ENCODE measurements around the gene L2HGDH.
"Not testable (repeated sequence)": the region's sequence is repeated elsewhere in the genome, so short reads cannot be mapped to it uniquely, and the experiment has no call there.

The L2HGDH gene

GRCh38 chr14:50311972-50312733 lies at the start of gene L2HGDH, which contains the start of gene DMAC2L:
L2HGDH (minus strand) TSS chr14:50312229; CDS start chr14:50312150, 79 bp downstream.
DMAC2L (plus strand) TSS chr14:50312324; CDS start chr14:50321488, 9,164 bp downstream.
- DNase-seq: peak; percentile 89 to 93

GRCh38 chr14:50360851-50361250 lies 48.8 kb upstream of the L2HGDH start:
- DNase-seq: no peak

GRCh38 chr14:50360093-50360492 lies 48.1 kb upstream of the L2HGDH start:
- no peak for DNase-seq

- no peak for DNase-seq
These were observed 47.6 kb upstream of the L2HGDH start for GRCh38 chr14:50359631-50360030.

GRCh38 chr14:50357753-50358395 lies 45.8 kb upstream of the L2HGDH start:
- DNase-seq: no peak

DNA sequence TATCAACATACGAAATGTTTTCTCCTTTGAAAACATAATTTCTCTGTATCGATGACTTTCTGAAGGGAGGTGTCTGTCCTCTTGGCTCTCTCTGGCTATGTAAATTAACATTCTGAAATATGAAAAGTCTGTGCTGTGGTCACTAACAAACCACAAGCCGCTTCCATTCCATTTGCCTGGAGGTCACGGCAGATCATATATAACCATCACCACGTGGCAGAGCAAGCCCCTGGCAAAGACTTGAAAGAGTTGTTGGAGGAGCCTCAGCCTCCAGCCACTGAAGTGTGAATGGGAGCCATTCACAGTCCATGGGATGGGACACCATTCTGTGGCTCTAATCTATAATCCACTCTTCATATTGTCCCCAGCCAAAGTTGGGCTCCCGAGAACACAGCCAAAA lies 45.1 kb upstream of the L2HGDH start:
- DNase-seq: no peak

DNA sequence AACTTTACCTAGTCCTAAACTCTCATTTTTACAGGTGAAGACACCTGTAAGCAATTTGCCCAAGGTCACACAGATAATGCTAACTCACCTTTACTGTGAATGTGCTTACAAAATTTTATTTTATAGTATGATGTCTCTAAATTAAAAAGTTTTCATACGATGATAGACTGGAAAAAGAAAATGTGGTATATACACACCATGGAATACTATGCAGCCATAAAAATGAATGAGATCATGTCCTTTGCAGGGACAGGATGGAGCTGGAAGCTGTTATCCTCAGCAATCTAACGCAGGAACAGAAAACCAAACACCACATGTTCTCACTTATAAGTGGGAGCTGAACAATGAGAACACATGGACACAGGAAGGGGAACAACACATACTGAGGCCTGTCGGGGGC lies 44.3 kb upstream of the L2HGDH start:
- DNase-seq: not testable (repeated sequence)

DNA sequence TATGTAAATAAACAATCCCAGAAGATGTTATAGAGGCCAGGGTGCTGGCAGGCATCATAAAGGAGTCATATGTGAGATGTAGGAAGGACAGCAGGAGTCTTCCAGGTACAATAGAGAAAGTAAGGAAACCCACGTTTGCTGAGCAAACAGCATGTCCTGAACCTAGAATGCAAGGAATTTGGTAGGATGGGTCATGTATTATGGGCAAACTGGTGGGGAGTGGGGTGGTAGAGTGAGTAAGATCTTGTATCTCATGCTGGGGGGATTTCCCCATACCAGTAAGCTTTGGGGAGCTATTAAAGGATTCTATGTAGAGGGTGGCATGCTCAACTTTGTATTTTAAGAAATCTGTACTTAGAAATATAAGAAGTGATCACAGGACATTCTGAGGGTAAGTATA lies 43.7 kb upstream of the L2HGDH start:
- DNase-seq: no peak

DNA sequence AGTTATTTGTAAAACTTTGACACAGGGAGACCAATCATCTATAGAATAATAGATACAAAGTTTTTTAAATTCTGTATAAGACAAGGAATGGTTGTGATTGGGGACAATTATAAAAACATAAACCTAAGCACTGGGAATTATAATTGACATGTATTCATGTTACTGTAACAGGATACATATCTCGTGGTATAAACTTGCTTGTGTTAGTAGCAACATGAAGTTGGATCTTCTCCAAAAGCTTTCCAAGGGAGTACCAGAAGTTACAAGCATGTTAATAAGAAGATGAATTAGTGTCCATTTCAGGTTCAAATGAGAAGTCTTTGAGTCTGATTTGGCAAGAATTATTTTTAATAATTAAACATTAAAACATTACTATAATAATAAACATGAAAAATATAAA lies 42.5 kb upstream of the L2HGDH start:
- no peak for DNase-seq

GRCh38 chr14:50353126-50353525 lies 41.1 kb upstream of the L2HGDH start:
- no peak for DNase-seq

- DNase-seq: no peak
These were observed 40.6 kb upstream of the L2HGDH start for GRCh38 chr14:50352584-50352983.

DNA sequence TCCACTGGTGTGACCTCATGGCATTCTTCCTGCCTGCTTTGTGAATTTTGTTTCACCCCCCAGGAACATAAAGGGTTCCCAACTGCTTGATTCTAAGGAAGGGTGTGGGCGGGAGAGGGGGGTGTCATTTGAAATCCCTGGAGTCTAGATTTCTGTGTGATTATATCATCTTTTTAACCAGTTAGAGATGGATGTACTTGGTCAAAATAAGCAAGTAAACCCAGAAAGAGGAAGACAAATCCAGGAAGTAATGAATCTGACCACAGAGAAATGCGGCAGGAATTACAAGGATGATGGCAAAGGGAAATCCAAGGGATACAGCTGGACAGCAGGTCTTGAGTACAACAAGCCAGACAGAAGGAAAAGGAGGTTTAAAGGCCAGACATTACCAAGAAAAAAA lies 38.9 kb upstream of the L2HGDH start:
- DNase-seq: peak; percentile 19 to 29

DNA sequence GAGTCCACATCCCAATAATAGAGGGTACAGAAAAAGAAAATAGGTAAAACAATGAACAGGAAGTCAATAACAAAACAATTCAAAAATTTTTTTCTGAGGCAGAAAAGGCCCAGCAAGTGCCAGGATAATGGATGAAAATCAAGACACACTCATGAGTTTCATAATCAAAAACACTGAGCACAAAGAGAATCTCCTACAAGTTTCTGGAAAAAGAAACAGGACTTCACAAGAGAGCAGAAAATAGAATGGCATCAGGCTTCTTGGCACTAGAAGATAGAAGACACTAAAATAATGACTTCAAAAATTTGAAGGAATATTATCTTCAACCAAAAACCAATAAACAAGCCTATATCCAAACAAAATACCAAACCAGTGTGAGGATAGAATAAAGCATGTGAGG lies 36.9 kb upstream of the L2HGDH start:
- DNase-seq: no peak

- DNase-seq: no peak
These were observed 35.5 kb upstream of the L2HGDH start for GRCh38 chr14:50347521-50347920.

- DNase-seq: no peak
These were observed 33.9 kb upstream of the L2HGDH start for GRCh38 chr14:50345846-50346422.

- DNase-seq: no peak
These were observed 33.0 kb upstream of the L2HGDH start for GRCh38 chr14:50344876-50345563.

GRCh38 chr14:50344116-50344775 lies 32.2 kb upstream of the L2HGDH start:
- DNase-seq: no peak

DNA sequence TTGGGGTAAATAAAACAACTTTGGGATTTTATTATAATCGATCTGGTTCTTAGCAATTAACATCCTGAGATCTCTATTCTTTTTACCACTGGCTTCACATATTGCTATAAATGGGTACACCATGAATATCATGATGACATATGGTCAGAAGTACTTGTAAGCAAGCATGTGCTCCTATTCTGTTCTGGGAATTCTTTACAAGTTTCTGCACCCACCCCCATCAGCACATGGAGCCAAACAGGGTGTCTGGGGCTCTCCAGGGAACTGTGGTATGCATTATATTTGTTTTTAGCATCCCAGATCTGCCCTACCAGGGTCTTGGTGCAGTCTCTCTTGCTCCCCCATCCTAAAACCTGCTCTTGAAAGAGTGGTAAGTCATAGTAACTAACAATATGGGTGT lies 31.4 kb upstream of the L2HGDH start:
- DNase-seq: no peak

GRCh38 chr14:50342221-50343078 lies 30.4 kb upstream of the L2HGDH start:
- no peak for DNase-seq

GRCh38 chr14:50340963-50341362 lies 28.9 kb upstream of the L2HGDH start:
- no peak for DNase-seq

DNA sequence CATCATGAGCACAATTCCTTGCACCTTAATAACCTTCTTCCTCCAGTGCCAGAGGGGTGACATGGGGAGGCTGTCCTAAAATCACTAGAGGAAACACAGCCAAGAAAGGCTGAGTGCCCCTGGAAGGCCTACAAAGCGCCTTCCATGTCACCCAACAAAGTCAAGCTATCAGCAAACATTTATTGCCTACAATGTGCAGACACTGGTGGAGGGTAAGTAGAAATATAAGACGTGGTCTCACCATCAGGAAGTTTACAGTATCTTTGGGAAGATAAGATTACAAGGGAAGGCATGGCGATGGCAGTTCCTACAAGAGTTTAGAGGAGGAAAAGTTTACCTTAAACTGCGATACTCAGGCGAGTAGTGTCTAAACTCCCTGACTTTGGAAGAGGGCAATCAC lies 28.0 kb upstream of the L2HGDH start:
- no peak for DNase-seq
